ENCODE measurements around the gene TMEM52. TPM values are rescaled to one million over a fixed set of nuclear protein-coding genes. Genes with fewer than 3 reads are reported as not detected.

Gene TMEM52
- total and polyA plus RNA-seq, 2 experiments from 2014 or later: 3.6 to 5.8 TPM

DNA sequence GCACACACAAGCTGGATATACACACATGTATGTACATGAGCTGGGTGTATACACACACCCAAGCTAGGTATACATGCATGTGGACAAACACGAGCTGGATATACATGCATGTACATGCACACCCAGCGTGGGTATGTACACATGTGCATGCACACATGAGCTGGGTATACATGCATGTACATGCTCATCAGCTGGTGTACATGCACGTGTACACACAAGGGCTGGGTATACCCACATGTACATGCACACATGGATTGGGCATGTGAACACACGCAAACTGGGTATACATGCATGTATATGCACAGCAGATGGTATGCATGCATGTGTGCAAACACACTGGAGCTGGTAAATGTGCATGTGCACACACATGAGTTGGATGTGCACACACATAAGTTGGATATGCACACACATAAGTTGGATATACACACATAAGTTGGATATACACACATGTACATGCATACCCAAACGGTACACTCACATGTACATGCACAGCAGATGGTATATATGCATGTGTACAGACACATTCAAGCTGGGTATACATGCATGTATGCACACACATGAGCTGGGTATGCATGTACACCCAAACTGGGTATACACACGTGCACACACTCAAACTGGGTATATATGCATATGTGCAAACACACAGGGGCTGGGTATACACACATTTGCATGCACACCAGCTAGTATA lies 20.7 kb downstream of the TMEM52 start:
- Histone ChIP-seq H3K79me2 (peaks cover 3% of the 10 kb centered on the region), H3K27ac (no peak overlapping the region), H3K9me3 (ENCODE audit: low read depth) (no peaks in the 10 kb centered on the region), H4K20me1 (ENCODE audit: insufficient read depth, poor library complexity, severe bottlenecking) (no peaks in the 10 kb centered on the region), H3K4me1 (ENCODE audit: insufficient read depth) (peaks cover 16% of the 10 kb centered on the region), H2AFZ (no peak overlapping the region), H3K4me2 (no peak overlapping the region), H3K27me3 (no peaks in the 10 kb centered on the region), H3K9me2 (replicated peaks; ENCODE audit: insufficient read depth) (no peaks in the 10 kb centered on the region), H3K36me3 (replicated peaks; ENCODE audit: insufficient read depth, low read depth) (no peaks in the 10 kb centered on the region), H3K4me3 (no peak overlapping the region)
- DNase-seq (ENCODE audit: low spot score): no peak
- TF ChIP-seq EZH2phosphoT487 (IDR thresholded peaks at IDR 0.05; ENCODE audit: low read depth, severe bottlenecking, unreplicated experiment) (no peak), EZH2 (IDR thresholded peaks at IDR 0.05; ENCODE audit: borderline replicate concordance) (no peak)
- TF ChIP-seq, protein P1, sequence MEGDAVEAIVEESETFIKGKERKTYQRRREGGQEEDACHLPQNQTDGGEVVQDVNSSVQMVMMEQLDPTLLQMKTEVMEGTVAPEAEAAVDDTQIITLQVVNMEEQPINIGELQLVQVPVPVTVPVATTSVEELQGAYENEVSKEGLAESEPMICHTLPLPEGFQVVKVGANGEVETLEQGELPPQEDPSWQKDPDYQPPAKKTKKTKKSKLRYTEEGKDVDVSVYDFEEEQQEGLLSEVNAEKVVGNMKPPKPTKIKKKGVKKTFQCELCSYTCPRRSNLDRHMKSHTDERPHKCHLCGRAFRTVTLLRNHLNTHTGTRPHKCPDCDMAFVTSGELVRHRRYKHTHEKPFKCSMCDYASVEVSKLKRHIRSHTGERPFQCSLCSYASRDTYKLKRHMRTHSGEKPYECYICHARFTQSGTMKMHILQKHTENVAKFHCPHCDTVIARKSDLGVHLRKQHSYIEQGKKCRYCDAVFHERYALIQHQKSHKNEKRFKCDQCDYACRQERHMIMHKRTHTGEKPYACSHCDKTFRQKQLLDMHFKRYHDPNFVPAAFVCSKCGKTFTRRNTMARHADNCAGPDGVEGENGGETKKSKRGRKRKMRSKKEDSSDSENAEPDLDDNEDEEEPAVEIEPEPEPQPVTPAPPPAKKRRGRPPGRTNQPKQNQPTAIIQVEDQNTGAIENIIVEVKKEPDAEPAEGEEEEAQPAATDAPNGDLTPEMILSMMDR (IDR thresholded peaks at IDR 0.05; ENCODE audit: poor library complexity): no peak
- 91% methylated on average over 6 of the region's 6 CpGs for WGBS (ENCODE audit: low lambda C conversion rate, missing lambda C conversion rate)

DNA sequence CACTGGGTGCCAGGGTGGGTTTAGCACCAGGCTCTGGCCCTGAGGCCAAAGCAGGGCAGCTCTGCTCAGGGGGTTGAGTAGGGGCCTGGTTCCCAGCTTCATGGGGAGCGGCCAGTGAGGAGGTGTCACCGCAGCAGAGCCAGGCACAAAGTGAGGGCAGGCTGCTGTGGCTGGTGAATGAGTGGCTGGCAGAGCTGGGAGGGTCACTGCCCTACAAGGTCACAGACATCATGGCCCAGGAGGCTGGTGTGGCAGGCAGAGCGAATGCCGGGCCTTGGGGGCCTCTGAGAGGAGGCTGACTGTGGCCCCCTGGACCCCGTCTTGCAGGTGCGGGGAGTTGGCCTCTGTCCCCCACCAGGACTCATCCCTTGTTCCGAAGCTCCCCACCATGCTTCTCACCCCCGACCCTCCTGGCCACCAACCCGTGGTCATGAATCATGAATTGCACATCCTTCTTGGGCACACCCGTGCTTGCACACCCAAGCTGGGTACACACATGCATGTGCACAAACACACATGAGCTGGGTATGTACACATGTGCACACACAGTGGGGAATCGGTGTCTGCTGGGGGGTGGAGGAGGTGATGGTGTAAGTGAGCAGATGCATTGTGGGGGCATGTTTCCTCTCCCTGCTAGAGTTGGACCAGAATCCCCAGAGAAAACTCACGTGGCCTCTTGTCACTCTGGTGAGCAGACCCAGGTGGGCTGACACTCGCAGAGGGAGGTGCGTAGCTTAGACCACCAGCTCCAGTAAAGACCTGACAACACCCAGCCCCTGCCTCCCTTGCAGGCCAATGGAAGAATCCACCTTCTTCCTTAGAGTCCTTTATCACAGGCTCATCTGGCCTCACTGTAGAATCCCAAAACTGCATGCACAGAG lies 23.4 kb downstream of the TMEM52 start:
- H3K36me3 ChIP-seq (replicated peaks; ENCODE audit: insufficient read depth, low read depth): no peaks in the 10 kb centered on the region
- no peak overlapping the region for H2AFZ ChIP-seq
- TF ChIP-seq EZH2 (IDR thresholded peaks at IDR 0.05; ENCODE audit: borderline replicate concordance) (no peak), EZH2phosphoT487 (IDR thresholded peaks at IDR 0.05; ENCODE audit: low read depth, severe bottlenecking, unreplicated experiment) (no peak)
- TF ChIP-seq, protein P1 (IDR thresholded peaks at IDR 0.05; ENCODE audit: poor library complexity): no peak
- no peak for DNase-seq (ENCODE audit: low spot score)
- peaks cover 31% of the 10 kb centered on the region for H3K4me1 ChIP-seq (ENCODE audit: insufficient read depth)
- H3K27ac ChIP-seq: peak overlapping the region; percentile 55
- no peak overlapping the region for H3K4me3 ChIP-seq
- no peak overlapping the region for H3K4me2 ChIP-seq
- WGBS (ENCODE audit: low lambda C conversion rate, missing lambda C conversion rate): 93% methylated on average over 14 of the region's 14 CpGs
- H4K20me1 ChIP-seq (ENCODE audit: insufficient read depth, poor library complexity, severe bottlenecking): no peaks in the 10 kb centered on the region
- H3K9me2 ChIP-seq (replicated peaks; ENCODE audit: insufficient read depth): no peaks in the 10 kb centered on the region
- no peaks in the 10 kb centered on the region for H3K9me3 ChIP-seq (ENCODE audit: low read depth)
- H3K27me3 ChIP-seq: no peaks in the 10 kb centered on the region
- peaks cover 18% of the 10 kb centered on the region for H3K79me2 ChIP-seq

DNA sequence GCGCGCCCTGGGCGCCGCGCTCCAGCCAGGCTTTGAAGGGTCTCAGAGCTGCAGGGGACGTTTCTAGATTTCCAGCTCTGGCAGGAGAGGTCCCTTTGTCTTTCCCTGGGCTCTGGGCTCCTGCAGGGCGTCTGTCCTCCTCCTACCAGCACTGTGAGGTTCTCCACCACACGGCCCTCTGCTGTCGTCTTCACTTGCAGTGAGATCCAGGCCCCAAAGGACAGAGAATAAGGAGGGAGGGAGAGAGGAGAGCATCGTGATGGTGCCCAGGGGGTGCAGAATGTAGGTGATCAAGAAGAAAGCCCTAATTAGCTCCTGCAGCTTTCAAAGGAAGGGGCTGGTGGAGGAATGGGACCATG lies 24.0 kb downstream of the TMEM52 start:
- Histone ChIP-seq H3K4me2 (peak overlapping the region; percentile 30), H3K36me3 (replicated peaks; ENCODE audit: insufficient read depth, low read depth) (no peaks in the 10 kb centered on the region), H3K79me2 (peaks cover 20% of the 10 kb centered on the region), H3K27me3 (no peaks in the 10 kb centered on the region), H3K9me3 (ENCODE audit: low read depth) (no peaks in the 10 kb centered on the region), H2AFZ (no peak overlapping the region), H3K9me2 (replicated peaks; ENCODE audit: insufficient read depth) (no peaks in the 10 kb centered on the region), H3K4me3 (no peak overlapping the region), H3K4me1 (ENCODE audit: insufficient read depth) (peaks cover 31% of the 10 kb centered on the region), H3K27ac (peak overlapping the region; percentile 55), H4K20me1 (ENCODE audit: insufficient read depth, poor library complexity, severe bottlenecking) (no peaks in the 10 kb centered on the region)
- 54% methylated on average over 10 of the region's 10 CpGs for WGBS (ENCODE audit: low lambda C conversion rate, missing lambda C conversion rate)
- no peak for DNase-seq (ENCODE audit: low spot score)
- TF ChIP-seq EZH2phosphoT487 (IDR thresholded peaks at IDR 0.05; ENCODE audit: low read depth, severe bottlenecking, unreplicated experiment): no peak
- TF ChIP-seq EZH2 (IDR thresholded peaks at IDR 0.05; ENCODE audit: borderline replicate concordance): no peak
- TF ChIP-seq, protein P1 (IDR thresholded peaks at IDR 0.05; ENCODE audit: poor library complexity): no peak

Data from hepatocyte (in vitro differentiated cells).